Measurements from ENCODE around the gene PIH1D1. TPM values are rescaled to one million over a fixed set of nuclear protein-coding genes. Genes with fewer than 3 reads are reported as not detected.

The PIH1D1 gene
- total and polyA plus RNA-seq, 2 donors (not counting 3 experiments of a cell fraction or from before 2014, with no cell fraction given): 83.2 to 86.9 TPM

DNA sequence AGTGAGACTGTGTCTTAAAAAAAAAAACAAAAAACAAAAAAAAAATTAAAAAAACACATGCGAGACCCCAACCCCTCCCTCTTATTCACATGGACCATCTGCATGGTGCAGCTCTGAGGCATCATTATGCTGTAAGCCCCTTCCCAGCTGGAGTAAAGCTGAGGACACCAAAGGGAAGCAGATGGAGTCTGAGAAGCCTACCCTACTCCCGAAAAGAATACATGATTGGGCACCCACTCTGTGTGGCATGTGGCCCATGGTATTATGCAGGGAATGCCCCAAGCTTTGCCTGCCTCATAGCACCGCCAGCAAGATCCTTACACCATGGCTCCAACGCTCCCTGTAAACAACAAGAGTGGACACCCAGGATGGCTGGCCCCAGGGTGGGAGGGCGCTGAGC lies 33.1 kb downstream of the PIH1D1 start:
- TF ChIP-seq POLR2AphosphoS5 (IDR thresholded peaks at IDR 0.05; ENCODE audit: insufficient read depth, low read depth, low read length) (no peak), CTCF (IDR thresholded peaks at IDR 0.05; ENCODE audit: extremely low read depth in 1 of 2, insufficient read depth in 1 of 2, low read depth in 1 of 2, low read length in 2 of 2) (no peak), EZH2 (IDR thresholded peaks at IDR 0.05; ENCODE audit: borderline replicate concordance, low read depth, low read length, severe bottlenecking) (no peak), FOS (IDR thresholded peaks at IDR 0.05; ENCODE audit: borderline replicate concordance, insufficient read depth, low read length) (no peak), GATA2 (IDR thresholded peaks at IDR 0.05; ENCODE audit: insufficient read depth, insufficient read length, low read depth, low read length) (no peak), MYC (IDR thresholded peaks at IDR 0.05; ENCODE audit: low read depth, low read length) (no peak), POLR2A (IDR thresholded peaks at IDR 0.05; ENCODE audit: low read depth, low read length) (no peak), JUN (IDR thresholded peaks at IDR 0.05; ENCODE audit: borderline replicate concordance, insufficient read depth, insufficient read length, low read depth) (no peak)
- TF ChIP-seq, protein P1, sequence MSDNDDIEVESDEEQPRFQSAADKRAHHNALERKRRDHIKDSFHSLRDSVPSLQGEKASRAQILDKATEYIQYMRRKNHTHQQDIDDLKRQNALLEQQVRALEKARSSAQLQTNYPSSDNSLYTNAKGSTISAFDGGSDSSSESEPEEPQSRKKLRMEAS (IDR thresholded peaks at IDR 0.05; ENCODE audit: insufficient read depth, insufficient read length): no peak
- intact Hi-C loops (cut with micrococcal nuclease) (no loop called here), dilution Hi-C loops (cut with MboI; ENCODE audit: extremely low pct_ligation_motif_present, low sequenced_read_pairs) (no loop called here)
- Histone ChIP-seq H3K4me2 (ENCODE audit: insufficient read depth, low read length) (no peak overlapping the region), H4K20me1 (replicated peaks; ENCODE audit: control insufficient read depth, extremely low read depth, insufficient read depth, low read length) (no peaks in the 10 kb centered on the region), H2AFZ (ENCODE audit: low read depth, low read length) (no peak overlapping the region), H3K27me3 (ENCODE audit: control insufficient read depth in 2 of 2, insufficient read depth in 2 of 2, low read length in 2 of 2) (peaks cover 37 to 54% of the 10 kb centered on the region in 2 experiments), H3K9ac (replicated peaks; ENCODE audit: extremely low read depth, insufficient read depth, low read length) (no peak overlapping the region), H3K4me3 (replicated peaks in 1 of 3; ENCODE audit: insufficient read depth in 1 of 3, low read depth in 1 of 3, low read length in 3 of 3) (no peak overlapping the region), H3K36me3 (ENCODE audit: control insufficient read depth in 2 of 2, extremely low read depth in 1 of 2, insufficient read depth in 2 of 2, low read length in 2 of 2) (no peaks in the 10 kb centered on the region), H3K9me1 (replicated peaks; ENCODE audit: control insufficient read depth, extremely low read depth, insufficient read depth, low read length) (no peaks in the 10 kb centered on the region), H3K9me3 (replicated peaks; ENCODE audit: control insufficient read depth, insufficient read depth, low read length) (no peaks in the 10 kb centered on the region), H3K4me1 (ENCODE audit: control insufficient read depth, extremely low read depth, insufficient read depth, low read length) (no peaks in the 10 kb centered on the region), H3K27ac (ENCODE audit: insufficient read depth, low read depth, low read length) (no peak overlapping the region), H3K79me2 (ENCODE audit: control insufficient read depth, insufficient read depth, low read length) (no peaks in the 10 kb centered on the region)
- CTCF ChIA-PET: interaction anchor here (1.2 kb wide), 1 partner anchor 17 kb away, joined by 3 read pairs; no protein-coding TSS in a partner anchor
- BruUV-seq (replicated peaks): no TSS peak
- POLR2A ChIA-PET: no interaction called here
- FAIRE-seq: no peak
- DNase-seq (ENCODE audit: low read depth, low spot score): no peak

Measured in endothelial cell of umbilical vein (primary cell).